ENCODE measurements around the gene E2F4. TPM values are rescaled to one million over a fixed set of nuclear protein-coding genes. Genes with fewer than 3 reads are reported as not detected.

Gene E2F4
- total and polyA plus RNA-seq, 10 donors, result 40.8 to 134 (median 68.7) TPM

DNA sequence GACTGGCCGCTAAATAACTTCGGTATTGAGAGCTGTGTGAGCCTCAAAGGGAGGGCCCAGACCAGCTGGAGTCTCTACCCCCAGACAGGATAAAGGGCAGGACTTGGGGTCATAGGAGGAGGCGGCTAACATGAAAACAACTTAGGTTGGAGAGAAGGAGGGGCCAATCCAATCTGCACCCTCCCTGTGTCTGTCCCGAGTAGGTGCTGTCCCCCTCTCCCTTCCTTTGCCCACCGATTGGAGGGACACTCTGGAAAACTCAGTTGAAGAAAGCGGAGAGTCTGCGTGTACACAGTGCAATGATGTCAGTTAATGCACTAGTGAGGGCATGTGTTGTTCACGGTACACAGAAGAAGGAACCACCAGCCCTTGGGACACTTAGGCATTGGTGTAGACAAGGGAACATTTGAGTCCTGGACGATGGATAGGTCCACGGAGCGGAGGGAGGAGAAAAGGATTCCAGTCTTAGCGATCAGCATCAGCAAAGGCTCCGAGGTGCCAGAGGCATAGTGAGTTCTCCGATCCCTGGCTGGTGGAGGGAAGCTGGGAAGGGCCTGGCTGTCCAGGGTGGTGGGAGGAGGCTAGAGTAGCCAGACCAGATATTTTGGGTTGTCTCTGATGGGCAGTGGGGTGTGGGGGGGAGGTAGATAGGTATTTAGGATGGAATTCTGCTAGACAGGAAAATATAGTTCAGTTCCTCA, 20.9 kb upstream of the E2F4 start:
- 41 to 54% (median 50%) methylated on average over 14 of the region's 14 CpGs for WGBS, 5 donors
- Histone ChIP-seq H3K9me3 (no peaks in the 10 kb centered on the region), H3K27me3 (replicated peaks in 1 of 7) (peaks cover 0 to 95% (median 45%) of the 10 kb centered on the region in 7 donors), H3K36me3 (no peaks in the 10 kb centered on the region), H3K27ac (peak overlapping the region; percentile 49 to 88 (median 82)), H3K4me3 (peak overlapping the region in 6 of 8 donors; percentile 17 to 66 (median 32)), H3K4me1 (peaks cover 29 to 66% (median 48%) of the 10 kb centered on the region in 6 donors)
- TF ChIP-seq, protein P1, sequence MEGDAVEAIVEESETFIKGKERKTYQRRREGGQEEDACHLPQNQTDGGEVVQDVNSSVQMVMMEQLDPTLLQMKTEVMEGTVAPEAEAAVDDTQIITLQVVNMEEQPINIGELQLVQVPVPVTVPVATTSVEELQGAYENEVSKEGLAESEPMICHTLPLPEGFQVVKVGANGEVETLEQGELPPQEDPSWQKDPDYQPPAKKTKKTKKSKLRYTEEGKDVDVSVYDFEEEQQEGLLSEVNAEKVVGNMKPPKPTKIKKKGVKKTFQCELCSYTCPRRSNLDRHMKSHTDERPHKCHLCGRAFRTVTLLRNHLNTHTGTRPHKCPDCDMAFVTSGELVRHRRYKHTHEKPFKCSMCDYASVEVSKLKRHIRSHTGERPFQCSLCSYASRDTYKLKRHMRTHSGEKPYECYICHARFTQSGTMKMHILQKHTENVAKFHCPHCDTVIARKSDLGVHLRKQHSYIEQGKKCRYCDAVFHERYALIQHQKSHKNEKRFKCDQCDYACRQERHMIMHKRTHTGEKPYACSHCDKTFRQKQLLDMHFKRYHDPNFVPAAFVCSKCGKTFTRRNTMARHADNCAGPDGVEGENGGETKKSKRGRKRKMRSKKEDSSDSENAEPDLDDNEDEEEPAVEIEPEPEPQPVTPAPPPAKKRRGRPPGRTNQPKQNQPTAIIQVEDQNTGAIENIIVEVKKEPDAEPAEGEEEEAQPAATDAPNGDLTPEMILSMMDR (IDR thresholded peaks at IDR 0.05 in 8 of 11, conservative IDR thresholded peaks at IDR 0.05 in 3 of 11), result no peak
- TF ChIP-seq POLR2A (IDR thresholded peaks at IDR 0.05), result no peak
- TF ChIP-seq POLR2AphosphoS5 (IDR thresholded peaks at IDR 0.05), result no peak
- no peak for DNase-seq
- intact Hi-C loops (cut with DNase I; ENCODE audit: low total_unique reads), result no loop called here

DNA sequence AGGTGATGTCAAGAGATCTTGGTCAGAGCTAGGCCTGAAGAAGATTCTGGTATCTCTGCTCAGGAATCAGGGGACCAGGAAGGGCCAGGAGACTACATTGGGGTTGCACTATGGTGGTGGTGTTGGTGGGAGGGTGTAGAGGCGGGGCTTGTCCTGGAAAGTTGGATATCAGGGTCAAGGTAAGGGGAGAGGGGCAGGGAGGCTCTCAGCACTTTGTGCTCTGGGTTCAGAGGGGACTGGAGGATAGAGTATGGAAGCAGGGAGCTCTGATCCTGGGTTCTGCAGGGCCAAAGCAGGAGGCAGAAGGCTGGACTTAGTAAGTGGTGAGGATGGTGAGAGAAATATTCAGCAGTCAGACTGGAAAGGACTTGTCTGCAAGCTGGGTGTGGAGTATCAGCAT, 18.6 kb upstream of the E2F4 start:
- peaks cover 0 to 95% (median 33%) of the 10 kb centered on the region in 7 donors for H3K27me3 ChIP-seq (replicated peaks in 1 of 7)
- no peak for TF ChIP-seq POLR2A (IDR thresholded peaks at IDR 0.05)
- TF ChIP-seq, protein P1 (IDR thresholded peaks at IDR 0.05 in 8 of 11, conservative IDR thresholded peaks at IDR 0.05 in 3 of 11), result no peak
- H3K9me3 ChIP-seq, result no peaks in the 10 kb centered on the region
- WGBS, 5 donors, result 74 to 94% (median 86%) methylated on average over 1 of the region's 1 CpG
- no peaks in the 10 kb centered on the region for H3K36me3 ChIP-seq
- H3K4me1 ChIP-seq, result peaks cover 29 to 70% (median 55%) of the 10 kb centered on the region in 6 donors
- H3K27ac ChIP-seq, result peak overlapping the region in 7 of 8 donors; percentile 36 to 88 (median 82)
- intact Hi-C loops (cut with DNase I; ENCODE audit: low total_unique reads), result no loop called here
- H3K4me3 ChIP-seq, result peak overlapping the region in 5 of 8 donors; percentile 36 to 71 (median 46)
- DNase-seq, result no peak

DNA sequence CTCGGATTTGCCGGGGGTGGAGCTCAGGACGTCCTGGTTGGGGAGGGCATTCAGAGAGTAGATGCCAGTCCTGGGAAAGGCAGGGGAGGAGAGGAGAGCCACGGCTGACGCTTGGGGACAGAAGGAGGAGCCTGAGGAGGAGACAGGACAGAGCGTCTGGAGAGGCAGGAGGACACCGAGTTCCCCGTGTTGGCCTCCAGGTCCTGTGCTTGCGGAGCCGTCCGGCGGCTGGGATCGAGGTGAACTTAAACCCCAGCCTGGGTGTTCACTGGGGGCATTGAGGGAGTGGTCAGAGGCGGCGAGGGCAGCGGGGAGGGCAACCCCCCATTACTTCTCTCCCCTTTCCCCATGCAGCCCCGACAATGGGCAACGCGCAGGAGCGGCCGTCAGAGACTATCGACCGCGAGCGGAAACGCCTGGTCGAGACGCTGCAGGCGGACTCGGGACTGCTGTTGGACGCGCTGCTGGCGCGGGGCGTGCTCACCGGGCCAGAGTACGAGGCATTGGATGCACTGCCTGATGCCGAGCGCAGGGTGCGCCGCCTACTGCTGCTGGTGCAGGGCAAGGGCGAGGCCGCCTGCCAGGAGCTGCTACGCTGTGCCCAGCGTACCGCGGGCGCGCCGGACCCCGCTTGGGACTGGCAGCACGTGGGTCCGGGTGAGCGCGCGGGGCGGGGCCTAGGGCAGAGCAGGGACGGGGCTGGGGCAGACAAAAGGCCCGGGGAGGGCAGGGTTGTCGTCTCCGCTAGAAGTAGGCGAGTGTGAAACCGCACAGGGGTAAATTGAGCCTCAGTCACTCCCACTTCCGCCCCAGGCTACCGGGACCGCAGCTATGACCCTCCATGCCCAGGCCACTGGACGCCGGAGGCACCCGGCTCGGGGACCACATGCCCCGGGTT, 17.9 kb upstream of the E2F4 start:
- 1 to 3% (median 1%) methylated on average over 16 to 71 of the region's 71 CpGs for WGBS, 5 donors
- peak overlapping the region; percentile 36 to 88 (median 79) for H3K27ac ChIP-seq

More for the DNA sequence above, 17.9 kb upstream of the E2F4 start:
- Histone ChIP-seq H3K27me3 (replicated peaks in 1 of 7) (peaks cover 0 to 95% (median 30%) of the 10 kb centered on the region in 7 donors), H3K36me3 (no peaks in the 10 kb centered on the region), H3K4me1 (peaks cover 29 to 77% (median 59%) of the 10 kb centered on the region in 6 donors), H3K4me3 (peak overlapping the region; percentile 35 to 71 (median 42)), H3K9me3 (no peaks in the 10 kb centered on the region)
- DNase-seq, result peak; percentile 93
- intact Hi-C loops (cut with DNase I; ENCODE audit: low total_unique reads), result no loop called here
- no peak for TF ChIP-seq POLR2A (IDR thresholded peaks at IDR 0.05)
- TF ChIP-seq, protein P1 (IDR thresholded peaks at IDR 0.05 in 8 of 11, conservative IDR thresholded peaks at IDR 0.05 in 3 of 11), result peak in 7 of 11 experiments; percentile 13 to 41 (median 26)
- peak; percentile 72 to 89 (median 88) for TF ChIP-seq POLR2AphosphoS5 (IDR thresholded peaks at IDR 0.05)

Measured in spleen (tissue), 11 donors.